ENCODE data around the gene CFAP299.
"Not testable (repeated sequence)": the region's sequence is repeated elsewhere in the genome, so short reads cannot be mapped to it uniquely, and the experiment has no call there.

Gene CFAP299

DNA sequence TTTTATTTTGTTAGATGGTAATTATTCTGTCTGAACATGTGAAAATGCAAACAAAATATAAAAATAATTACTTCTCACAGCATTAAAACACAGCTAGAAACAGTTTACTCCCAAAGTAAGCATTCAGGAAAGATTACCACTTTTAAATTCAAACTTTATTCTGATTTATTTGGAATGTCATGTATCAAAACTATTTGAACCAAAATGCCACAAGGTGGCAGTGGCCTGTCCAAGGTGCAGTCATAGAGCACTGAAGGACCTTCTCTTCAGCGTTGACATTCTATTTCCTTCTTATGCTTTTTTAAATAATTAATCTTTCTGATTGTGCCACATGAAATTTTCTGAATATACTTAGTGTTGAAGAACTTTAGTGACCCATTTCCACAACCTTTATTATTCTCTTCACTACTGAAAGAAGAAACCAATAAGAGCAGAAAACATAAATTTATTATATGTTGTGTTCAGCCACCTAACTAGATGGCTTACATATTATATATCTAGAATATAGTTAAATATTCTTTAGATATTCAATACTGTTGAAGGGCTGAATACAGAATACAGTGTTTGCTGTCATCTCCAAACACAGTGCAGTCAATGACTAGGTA, 283.6 kb downstream of the CFAP299 start:
- Histone ChIP-seq H3K27ac (ENCODE audit: poor library complexity, severe bottlenecking) (no peak overlapping the region), H3K36me3 (ENCODE audit: low read depth) (no peaks in the 10 kb centered on the region), H3K9me3 (ENCODE audit: severe bottlenecking) (no peaks in the 10 kb centered on the region), H3K27me3 (ENCODE audit: insufficient read depth, poor library complexity, severe bottlenecking) (no peaks in the 10 kb centered on the region), H3K4me1 (ENCODE audit: insufficient read depth, poor library complexity, severe bottlenecking) (no peaks in the 10 kb centered on the region), H3K4me3 (ENCODE audit: severe bottlenecking) (no peak overlapping the region)
- DNase-seq (ENCODE audit: low spot score) (no peak), ATAC-seq (ENCODE audit: low read depth) (peak; percentile 40; the same call in 1 of the 3 replicates)
- TF ChIP-seq, protein P1, sequence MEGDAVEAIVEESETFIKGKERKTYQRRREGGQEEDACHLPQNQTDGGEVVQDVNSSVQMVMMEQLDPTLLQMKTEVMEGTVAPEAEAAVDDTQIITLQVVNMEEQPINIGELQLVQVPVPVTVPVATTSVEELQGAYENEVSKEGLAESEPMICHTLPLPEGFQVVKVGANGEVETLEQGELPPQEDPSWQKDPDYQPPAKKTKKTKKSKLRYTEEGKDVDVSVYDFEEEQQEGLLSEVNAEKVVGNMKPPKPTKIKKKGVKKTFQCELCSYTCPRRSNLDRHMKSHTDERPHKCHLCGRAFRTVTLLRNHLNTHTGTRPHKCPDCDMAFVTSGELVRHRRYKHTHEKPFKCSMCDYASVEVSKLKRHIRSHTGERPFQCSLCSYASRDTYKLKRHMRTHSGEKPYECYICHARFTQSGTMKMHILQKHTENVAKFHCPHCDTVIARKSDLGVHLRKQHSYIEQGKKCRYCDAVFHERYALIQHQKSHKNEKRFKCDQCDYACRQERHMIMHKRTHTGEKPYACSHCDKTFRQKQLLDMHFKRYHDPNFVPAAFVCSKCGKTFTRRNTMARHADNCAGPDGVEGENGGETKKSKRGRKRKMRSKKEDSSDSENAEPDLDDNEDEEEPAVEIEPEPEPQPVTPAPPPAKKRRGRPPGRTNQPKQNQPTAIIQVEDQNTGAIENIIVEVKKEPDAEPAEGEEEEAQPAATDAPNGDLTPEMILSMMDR (IDR thresholded peaks at IDR 0.05; ENCODE audit: poor library complexity, severe bottlenecking): peak; percentile 67

DNA sequence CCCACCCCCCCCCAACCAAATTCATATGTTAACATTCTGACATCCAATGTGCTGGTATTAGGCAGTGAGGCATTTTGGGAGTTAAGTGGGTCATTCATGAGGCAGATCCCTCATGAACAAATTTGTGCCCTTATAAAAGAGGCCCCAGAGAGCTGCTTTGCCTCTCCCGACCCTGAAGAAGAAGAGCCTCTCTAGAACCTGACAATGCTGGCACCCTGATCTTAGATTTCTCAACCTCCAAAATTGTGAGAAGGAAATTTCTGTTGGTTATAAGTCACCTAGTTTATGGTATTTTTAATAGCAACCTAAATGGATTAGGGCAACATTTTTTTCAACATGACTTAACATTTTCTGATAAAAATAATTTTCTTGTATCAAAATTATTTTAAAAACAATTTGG, 296.3 kb downstream of the CFAP299 start:
- no peaks in the 10 kb centered on the region for H3K4me1 ChIP-seq (ENCODE audit: insufficient read depth, poor library complexity, severe bottlenecking)

DNA sequence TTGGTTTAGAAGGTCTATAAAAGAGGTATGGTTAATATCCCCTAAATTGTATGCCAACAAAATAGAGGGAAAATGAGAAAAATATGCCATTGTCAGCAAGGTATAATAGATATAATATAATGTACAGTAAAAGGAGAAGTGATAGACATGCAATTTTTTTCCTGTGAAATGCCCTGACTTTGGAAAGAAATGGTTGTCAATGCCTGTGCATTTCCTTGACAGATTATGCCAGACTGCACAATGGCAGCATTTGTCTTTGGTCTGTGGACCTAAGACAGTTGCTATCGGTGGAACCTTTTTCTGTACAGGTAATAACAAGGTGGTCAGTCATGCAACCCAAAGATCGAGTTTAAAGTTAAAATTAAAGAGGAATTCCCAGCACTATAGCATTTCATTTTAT, 301.7 kb downstream of the CFAP299 start:
- TF ChIP-seq, protein P1 (IDR thresholded peaks at IDR 0.05; ENCODE audit: poor library complexity, severe bottlenecking): no peak
- Histone ChIP-seq H3K9me3 (ENCODE audit: severe bottlenecking) (no peaks in the 10 kb centered on the region), H3K36me3 (ENCODE audit: low read depth) (no peaks in the 10 kb centered on the region), H3K4me3 (ENCODE audit: severe bottlenecking) (no peak overlapping the region), H3K27ac (ENCODE audit: poor library complexity, severe bottlenecking) (no peak overlapping the region), H3K27me3 (ENCODE audit: insufficient read depth, poor library complexity, severe bottlenecking) (no peaks in the 10 kb centered on the region), H3K4me1 (ENCODE audit: insufficient read depth, poor library complexity, severe bottlenecking) (no peaks in the 10 kb centered on the region)
- ATAC-seq (ENCODE audit: low read depth) (no peak), DNase-seq (ENCODE audit: low spot score) (no peak)

More for the DNA sequence above, 296.3 kb downstream of the CFAP299 start:
- Histone ChIP-seq H3K4me3 (ENCODE audit: severe bottlenecking) (no peak overlapping the region), H3K27ac (ENCODE audit: poor library complexity, severe bottlenecking) (no peak overlapping the region), H3K36me3 (ENCODE audit: low read depth) (no peaks in the 10 kb centered on the region), H3K9me3 (ENCODE audit: severe bottlenecking) (peaks cover 2% of the 10 kb centered on the region), H3K27me3 (ENCODE audit: insufficient read depth, poor library complexity, severe bottlenecking) (no peaks in the 10 kb centered on the region)
- TF ChIP-seq, protein P1 (IDR thresholded peaks at IDR 0.05; ENCODE audit: poor library complexity, severe bottlenecking): no peak
- ATAC-seq (ENCODE audit: low read depth) (no peak), DNase-seq (ENCODE audit: low spot score) (no peak)

DNA sequence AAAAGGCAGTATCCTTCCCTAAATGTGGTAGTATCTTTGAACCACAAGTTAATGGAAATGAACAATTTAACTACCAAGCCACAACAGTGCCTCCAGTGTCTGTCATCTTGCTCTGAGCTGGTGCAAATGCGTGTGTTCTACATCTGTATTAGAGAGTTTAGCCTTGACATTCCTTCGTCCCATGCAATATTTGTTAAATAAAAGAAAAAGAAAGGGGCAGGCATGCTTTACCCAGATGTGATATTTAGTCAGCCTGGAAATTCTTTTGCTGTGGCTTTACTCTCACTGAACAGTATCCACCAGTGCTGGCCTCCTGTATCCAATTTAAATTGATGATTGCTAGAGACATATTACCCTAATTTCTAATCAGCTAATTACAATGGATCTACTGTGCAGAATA, 310.5 kb downstream of the CFAP299 start:
- H3K27me3 ChIP-seq (ENCODE audit: insufficient read depth, poor library complexity, severe bottlenecking): no peaks in the 10 kb centered on the region
- no peak overlapping the region for H3K4me3 ChIP-seq (ENCODE audit: severe bottlenecking)
- no peak overlapping the region for H3K27ac ChIP-seq (ENCODE audit: poor library complexity, severe bottlenecking)
- DNase-seq (ENCODE audit: low spot score): no peak
- H3K9me3 ChIP-seq (ENCODE audit: severe bottlenecking): no peaks in the 10 kb centered on the region
- H3K36me3 ChIP-seq (ENCODE audit: low read depth): no peaks in the 10 kb centered on the region
- ATAC-seq (ENCODE audit: low read depth): no peak
- TF ChIP-seq, protein P1 (IDR thresholded peaks at IDR 0.05; ENCODE audit: poor library complexity, severe bottlenecking): no peak
- H3K4me1 ChIP-seq (ENCODE audit: insufficient read depth, poor library complexity, severe bottlenecking): no peaks in the 10 kb centered on the region

DNA sequence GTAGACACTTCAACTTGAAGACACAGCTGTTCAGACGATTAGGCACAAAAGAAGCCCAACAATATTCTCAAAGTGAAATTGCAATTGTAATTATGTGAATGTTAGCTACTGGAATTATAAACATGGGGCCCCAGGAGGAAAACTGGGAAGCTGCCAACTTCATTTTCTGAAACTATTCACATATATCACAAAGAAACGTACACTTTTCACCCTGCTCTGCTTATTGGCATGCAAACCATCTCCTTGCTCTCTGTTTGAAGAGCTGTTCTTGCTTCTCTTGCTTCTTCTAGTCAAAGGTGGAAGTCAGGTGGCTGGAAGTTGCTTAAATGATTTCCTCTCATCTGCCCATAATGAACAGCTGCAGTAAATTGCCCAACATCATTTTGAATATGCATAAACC, 320.1 kb downstream of the CFAP299 start:
- no peaks in the 10 kb centered on the region for H3K27me3 ChIP-seq (ENCODE audit: insufficient read depth, poor library complexity, severe bottlenecking)
- no peak for DNase-seq (ENCODE audit: low spot score)
- no peaks in the 10 kb centered on the region for H3K9me3 ChIP-seq (ENCODE audit: severe bottlenecking)
- TF ChIP-seq, protein P1 (IDR thresholded peaks at IDR 0.05; ENCODE audit: poor library complexity, severe bottlenecking): no peak
- no peak overlapping the region for H3K27ac ChIP-seq (ENCODE audit: poor library complexity, severe bottlenecking)
- ATAC-seq (ENCODE audit: low read depth): no peak
- no peak overlapping the region for H3K4me3 ChIP-seq (ENCODE audit: severe bottlenecking)
- H3K4me1 ChIP-seq (ENCODE audit: insufficient read depth, poor library complexity, severe bottlenecking): no peaks in the 10 kb centered on the region
- H3K36me3 ChIP-seq (ENCODE audit: low read depth): no peaks in the 10 kb centered on the region

DNA sequence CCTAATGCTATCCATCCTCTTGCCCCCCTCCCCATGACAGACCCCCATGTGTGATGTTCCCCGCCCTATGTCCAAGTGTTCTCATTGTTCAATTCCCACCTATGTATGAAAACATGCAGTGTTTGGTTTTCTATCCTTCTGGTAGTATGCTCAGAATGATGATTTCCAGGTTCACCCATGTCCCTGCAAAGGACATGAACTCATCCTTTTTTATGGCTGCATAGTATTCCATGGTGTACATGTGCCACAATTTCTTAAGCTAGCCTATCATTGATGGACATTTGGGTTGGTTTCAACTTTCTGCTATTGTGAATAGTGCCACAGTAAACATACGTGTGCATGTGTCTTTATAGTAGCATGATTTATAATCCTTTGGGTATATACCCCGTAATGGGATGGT, 334.6 kb downstream of the CFAP299 start:
- not testable (repeated sequence) for DNase-seq (ENCODE audit: low spot score); H3K27me3 ChIP-seq (ENCODE audit: insufficient read depth, poor library complexity, severe bottlenecking); H3K27ac ChIP-seq (ENCODE audit: poor library complexity, severe bottlenecking); H3K4me1 ChIP-seq (ENCODE audit: insufficient read depth, poor library complexity, severe bottlenecking); H3K4me3 ChIP-seq (ENCODE audit: severe bottlenecking); ATAC-seq (ENCODE audit: low read depth); H3K9me3 ChIP-seq (ENCODE audit: severe bottlenecking); H3K36me3 ChIP-seq (ENCODE audit: low read depth)

Data from RWPE2 (cell line).